Activated T-cell treated with anti-CD3 and anti-CD28 coated beads, Interleukin-2, amount 50 U/mL, for 48 hours (primary cell): ENCODE data around the gene GNG13.
"Not testable (repeated sequence)": the region's sequence is repeated elsewhere in the genome, so short reads cannot be mapped to it uniquely, and the experiment has no call there.

ENCODE experiments used
- DNase-seq, 2 experiments: peaks; one replicate each; pipeline ENCODE4 v3.0.0-alpha.2; 2020

Gene GNG13

GRCh38 chr16:760545-761343, 39.8 kb downstream of the GNG13 start, which contains the start of gene MSLN:
Gene MSLN (plus strand): TSS chr16:760734. CDS start chr16:762681, 1,947 bp downstream.
- no peak for DNase-seq

- no peak for DNase-seq
Observed at GRCh38 chr16:760065-760464, 40.5 kb downstream of the GNG13 start.

GRCh38 chr16:759110-759910, 41.2 kb downstream of the GNG13 start:
- DNase-seq, result no peak

- DNase-seq, result no peak
Observed at GRCh38 chr16:756428-756827, 44.1 kb downstream of the GNG13 start.

- no peak for DNase-seq
Observed at GRCh38 chr16:754656-755055, 45.9 kb downstream of the GNG13 start.

GRCh38 chr16:754121-754607, 46.4 kb downstream of the GNG13 start:
- not testable (repeated sequence) for DNase-seq

GRCh38 chr16:752007-752312, 48.6 kb downstream of the GNG13 start:
- DNase-seq, result no peak

GRCh38 chr16:751152-752006, 49.2 kb downstream of the GNG13 start:
- DNase-seq, result no peak

GRCh38 chr16:750485-750884, 50.0 kb downstream of the GNG13 start:
- no peak for DNase-seq

- no peak for DNase-seq
Observed at GRCh38 chr16:749010-749409, 51.5 kb downstream of the GNG13 start.
